HepG2 (cell line): ENCODE measurements around the gene JUND. TPM values are rescaled to one million over a fixed set of nuclear protein-coding genes. Genes with fewer than 3 reads are reported as not detected.

Source experiments
- CBX1 ChIP-seq: IDR thresholded peaks from one replicate; pipeline ENCODE4 v1.6.1; 2016; ENCODE audit warnings: antibody characterized with exemption, low read depth
- HDAC6 ChIP-seq: fragments of 200-600 bp; sonication (generic); IDR thresholded peaks from 2 replicates; pipeline ENCODE4 v1.7.0; 2017; ENCODE audit warnings: mild to moderate bottlenecking, antibody characterized with exemption, low read length, low read depth
- HMG20B ChIP-seq: conservative IDR thresholded peaks from 2 replicates; pipeline ENCODE4 v1.6.1; 2016; ENCODE audit warnings: missing genetic modification reagents, missing compliant biosample characterization
- HMGA1 ChIP-seq: sonication (generic); formaldehyde crosslinking; conservative IDR thresholded peaks from 2 replicates; pipeline ENCODE4 v1.4.0; 2020; ENCODE audit warnings: missing genetic modification reagents
- HOXA5 ChIP-seq: sonication (generic); formaldehyde crosslinking; IDR thresholded peaks from 2 replicates; pipeline ENCODE4 v1.4.0; 2020; ENCODE audit warnings: missing genetic modification reagents
- MAX ChIP-seq: IDR thresholded peaks from 2 replicates; pipeline ENCODE4 v1.6.1; 2012; ENCODE audit warnings: inconsistent platforms
- MIER3 ChIP-seq: IDR thresholded peaks from 2 replicates; pipeline ENCODE4 v1.6.1; 2016; ENCODE audit warnings: missing compliant biosample characterization, borderline replicate concordance
- NFRKB ChIP-seq: fragments of 450-650 bp; IDR thresholded peaks from 2 replicates; pipeline ENCODE4 v1.6.1; 2017
- PLRG1 ChIP-seq: fragments of 450-650 bp; conservative IDR thresholded peaks from 2 replicates; pipeline ENCODE4 v1.6.1; 2016
- STAG1 ChIP-seq: sonication (generic); formaldehyde crosslinking; IDR thresholded peaks from 2 replicates; pipeline ENCODE4 v1.4.0; 2020; ENCODE audit warnings: missing genetic modification reagents
- STAT5B ChIP-seq: sonication (generic); formaldehyde crosslinking; IDR thresholded peaks from 2 replicates; pipeline ENCODE4 v1.4.0; 2020; ENCODE audit warnings: missing genetic modification reagents
- SUZ12 ChIP-seq: fragments of 150-350 bp; IDR thresholded peaks from 2 replicates; pipeline ENCODE4 v1.6.1; 2014; ENCODE audit warnings: low read depth, low read length
- TERF1 ChIP-seq: sonication (generic); formaldehyde crosslinking; IDR thresholded peaks from 2 replicates; pipeline ENCODE4 v1.8.0; 2022; ENCODE audit warnings: mild to moderate bottlenecking, missing genetic modification reagents, moderate library complexity
- THYN1 ChIP-seq: sonication (generic); formaldehyde crosslinking; IDR thresholded peaks from 2 replicates; pipeline ENCODE4 v1.8.1; 2023; ENCODE audit warnings: low read depth, mild to moderate bottlenecking, moderate library complexity, missing genetic modification reagents, borderline replicate concordance
- USF2 ChIP-seq, 2 experiments: sonication (generic) in 1 of 2; formaldehyde crosslinking in 1 of 2; IDR thresholded peaks; 2 replicates each; pipeline versions ENCODE4 v1.5.1 to v1.6.1; 2011 to 2020; ENCODE audit warnings: borderline replicate concordance in 1 of 2, low read depth in 1 of 2, low read length in 1 of 2, mild to moderate bottlenecking in 1 of 2, missing genetic modification reagents in 1 of 2, moderate library complexity in 1 of 2
- ZBTB43 ChIP-seq: sonication (generic); formaldehyde crosslinking; conservative IDR thresholded peaks from 2 replicates; pipeline ENCODE4 v1.4.0; 2020; ENCODE audit warnings: missing genetic modification reagents
- ZBTB8A ChIP-seq: sonication (generic); formaldehyde crosslinking; IDR thresholded peaks from 2 replicates; pipeline ENCODE4 v1.4.0; 2020; ENCODE audit warnings: mild to moderate bottlenecking, low read depth, missing genetic modification reagents, borderline replicate concordance
- ZKSCAN1 ChIP-seq: fragments of 150-350 bp; IDR thresholded peaks from 2 replicates; pipeline ENCODE4 v1.6.1; 2014; ENCODE audit warnings: low read length
- ZNF230 ChIP-seq: sonication (generic); formaldehyde crosslinking; IDR thresholded peaks from 2 replicates; pipeline ENCODE4 v1.4.0; 2020; ENCODE audit warnings: mild to moderate bottlenecking, missing genetic modification reagents
- ZNF589 ChIP-seq: sonication (generic); formaldehyde crosslinking; conservative IDR thresholded peaks from 2 replicates; pipeline ENCODE4 v1.8.0; 2022; ENCODE audit warnings: mild to moderate bottlenecking, moderate library complexity, missing genetic modification reagents
- ZNF878 ChIP-seq: sonication (generic); formaldehyde crosslinking; IDR thresholded peaks from 2 replicates; pipeline ENCODE4 v1.8.1; 2023; ENCODE audit warnings: mild to moderate bottlenecking, missing genetic modification reagents, moderate library complexity
- ZSCAN22 ChIP-seq: sonication (generic); formaldehyde crosslinking; IDR thresholded peaks from 2 replicates; pipeline ENCODE4 v1.4.0; 2020; ENCODE audit warnings: mild to moderate bottlenecking, missing genetic modification reagents
- ZSCAN30 ChIP-seq: sonication (generic); formaldehyde crosslinking; IDR thresholded peaks from 2 replicates; pipeline ENCODE4 v1.5.0; 2020; ENCODE audit warnings: mild to moderate bottlenecking, missing genetic modification reagents
- polyA plus RNA-seq, 8 experiments: library from polyadenylated mRNA; depleted of rRNA in 3 of 8; stranded (reverse) in 7 of 8; unstranded in 1 of 8; fragments of >200 nt; fragmentation: Illumina TruSeq in 4 of 8; extraction: Trizol in 4 of 8; gene quantifications; 2 replicates each; pipeline versions ENCODE4 v1.2.1 to v1.2.3, GENCODE V29; 2011 to 2016; ENCODE audit warnings: low read depth in 4 of 8, missing spikeins in 1 of 8, mixed read lengths in 1 of 8; ENCODE audit not compliant: insufficient read depth in 1 of 8
- total RNA-seq, 5 experiments: library from RNA; depleted of rRNA; stranded (reverse); fragments of >200 nt; fragmentation: Illumina TruSeq; extraction: Trizol; gene quantifications; 2 replicates each; pipeline ENCODE4 v1.2.3, GENCODE V29; 2016; ENCODE audit warnings: low read depth in 1 of 5

Gene JUND
- total and polyA plus RNA-seq, 2 of the 13 experiments (the other 11 are each of a cell fraction or from before 2014, with no cell fraction given): 41.2 to 59.8 TPM

GRCh38 chr19:18279516-18280246, 1.7 kb downstream of the JUND start (continued):
- TF ChIP-seq ZBTB43 (CRISPR knock-in tag) (no peak), ZSCAN22 (no peak), HMG20B (CRISPR knock-in tag) (no peak), USF2 (IDR thresholded peaks at IDR 0.05; ENCODE audit: low read depth, low read length) (no peak), USF2 (CRISPR knock-in tag; IDR thresholded peaks at IDR 0.05; ENCODE audit: borderline replicate concordance) (no peak), STAG1 (CRISPR knock-in tag) (peak; percentile 84), MAX (no peak), THYN1 (CRISPR knock-in tag) (no peak), STAT5B (no peak), ZNF589 (CRISPR knock-in tag) (no peak), TERF1 (CRISPR knock-in tag) (no peak), HDAC6 (peak; percentile 87; the same call in 1 of the 2 replicates), ZSCAN30 (0 out of 2 replicates have a peak, but pooled peaks have one; percentile 14), PLRG1 (no peak), ZBTB8A (CRISPR knock-in tag) (no peak), MIER3 (CRISPR knock-in tag) (0 out of 2 replicates have a peak, but pooled peaks have one; percentile 39), CBX1 (no peak), ZKSCAN1 (no peak), HOXA5 (CRISPR knock-in tag) (peak; percentile 89), ZNF878 (CRISPR knock-in tag) (peak; percentile 89; the same call in 1 of the 2 replicates), SUZ12 (no peak), HMGA1 (CRISPR knock-in tag) (no peak), ZNF230 (CRISPR knock-in tag) (no peak), NFRKB (no peak)
